ENCODE results near the gene SH3RF3.

The SH3RF3 gene

GRCh38 chr2:109196081-109196875, 67.3 kb downstream of the SH3RF3 start:
- in situ Hi-C loops (cut with HindIII; ENCODE audit: low sequenced_read_pairs), result no loop called here

GRCh38 chr2:109197491-109198418, 68.8 kb downstream of the SH3RF3 start:
- in situ Hi-C loops (cut with HindIII; ENCODE audit: low sequenced_read_pairs), result no loop called here

- in situ Hi-C loops (cut with HindIII; ENCODE audit: low sequenced_read_pairs), result no loop called here
These were observed 70.8 kb downstream of the SH3RF3 start for GRCh38 chr2:109199790-109200189.

DNA sequence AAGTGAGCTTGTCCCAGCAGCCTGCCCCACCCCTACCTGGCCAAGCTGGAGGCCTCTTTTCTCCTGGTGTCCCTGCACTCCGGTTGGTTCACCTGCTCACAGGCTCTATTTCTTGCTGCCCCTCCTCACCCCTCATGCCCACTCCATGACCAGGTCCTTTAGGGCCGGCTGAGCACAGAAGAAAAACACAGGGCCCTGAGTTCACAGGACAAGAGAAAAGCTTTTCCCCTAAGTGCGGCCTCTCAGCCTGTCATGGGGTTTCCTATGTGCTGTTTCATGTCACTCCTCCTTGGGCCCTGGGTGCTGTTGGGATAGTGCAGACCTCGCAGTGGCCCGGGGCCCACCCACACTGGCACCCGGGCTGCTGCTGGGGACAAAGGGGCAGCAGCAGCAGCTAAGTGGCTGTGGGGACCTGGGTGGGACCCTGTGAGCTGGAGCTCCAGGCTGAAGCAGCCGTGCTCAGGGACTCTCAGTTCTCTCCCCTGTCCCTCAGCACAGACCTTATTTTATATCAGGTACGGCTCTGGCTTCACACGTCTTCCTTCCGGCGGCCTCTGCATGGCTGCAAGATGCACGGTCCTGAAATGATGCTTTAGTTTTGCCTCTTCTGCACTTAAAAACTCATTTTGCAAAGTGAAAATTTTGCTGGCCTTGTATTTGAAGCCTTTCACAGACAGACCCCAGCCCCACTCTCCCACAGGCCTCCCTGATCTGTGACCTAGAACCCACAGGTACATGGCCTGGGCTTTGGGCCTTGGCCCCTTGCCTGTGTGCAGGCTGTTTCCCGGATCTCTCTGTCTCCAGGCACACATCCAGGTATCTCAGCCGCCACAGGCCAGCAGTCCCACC, 71.8 kb downstream of the SH3RF3 start:
- in situ Hi-C loops (cut with HindIII; ENCODE audit: low sequenced_read_pairs), result no loop called here

GRCh38 chr2:109201465-109202327, 72.7 kb downstream of the SH3RF3 start:
- in situ Hi-C loops (cut with HindIII; ENCODE audit: low sequenced_read_pairs), result no loop called here

DNA sequence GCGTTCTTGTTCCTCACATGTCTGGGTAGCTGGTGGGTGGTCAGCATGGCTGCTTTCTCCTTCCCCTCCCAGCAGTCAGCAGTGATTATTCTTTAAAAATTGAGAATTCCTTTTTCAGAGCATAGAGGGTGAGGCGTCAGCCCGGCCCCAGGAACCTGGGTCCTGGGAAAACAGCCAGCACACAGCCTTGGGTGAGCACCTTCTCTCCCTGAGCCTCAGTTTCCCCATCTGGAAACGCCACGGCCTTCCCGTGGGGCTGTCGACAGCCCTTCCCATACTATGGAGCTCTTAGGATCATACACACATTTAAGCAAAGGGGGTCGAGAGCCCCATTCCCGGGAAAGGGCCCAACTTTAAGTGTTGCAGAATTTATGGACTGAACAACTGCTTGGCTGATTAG, 73.5 kb downstream of the SH3RF3 start:
- in situ Hi-C loops (cut with HindIII; ENCODE audit: low sequenced_read_pairs), result no loop called here

GRCh38 chr2:109203246-109204011, 74.4 kb downstream of the SH3RF3 start:
- in situ Hi-C loops (cut with HindIII; ENCODE audit: low sequenced_read_pairs), result no loop called here

GRCh38 chr2:109204412-109204811, 75.4 kb downstream of the SH3RF3 start:
- in situ Hi-C loops (cut with HindIII; ENCODE audit: low sequenced_read_pairs), result no loop called here

DNA sequence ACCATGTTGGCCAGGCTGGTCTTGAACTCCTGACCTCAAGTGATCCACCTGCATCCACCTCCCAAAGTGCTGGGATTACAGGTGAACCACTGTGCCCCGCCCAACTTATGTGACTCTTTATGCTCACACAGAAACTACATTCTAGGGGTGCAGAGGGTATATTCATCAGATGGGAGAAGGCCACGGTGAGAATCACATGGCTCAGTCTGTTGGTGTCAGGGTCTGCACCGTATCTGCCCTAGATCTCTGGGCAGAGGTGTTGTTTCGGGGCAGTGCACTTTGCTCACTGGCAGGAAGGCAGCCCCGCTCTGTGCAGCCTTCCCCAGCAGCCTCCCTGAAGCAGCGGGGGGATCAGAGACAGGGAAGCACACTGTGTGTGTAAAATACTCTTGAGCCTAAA, 76.4 kb downstream of the SH3RF3 start:
- in situ Hi-C loops (cut with HindIII; ENCODE audit: low sequenced_read_pairs), result no loop called here

DNA sequence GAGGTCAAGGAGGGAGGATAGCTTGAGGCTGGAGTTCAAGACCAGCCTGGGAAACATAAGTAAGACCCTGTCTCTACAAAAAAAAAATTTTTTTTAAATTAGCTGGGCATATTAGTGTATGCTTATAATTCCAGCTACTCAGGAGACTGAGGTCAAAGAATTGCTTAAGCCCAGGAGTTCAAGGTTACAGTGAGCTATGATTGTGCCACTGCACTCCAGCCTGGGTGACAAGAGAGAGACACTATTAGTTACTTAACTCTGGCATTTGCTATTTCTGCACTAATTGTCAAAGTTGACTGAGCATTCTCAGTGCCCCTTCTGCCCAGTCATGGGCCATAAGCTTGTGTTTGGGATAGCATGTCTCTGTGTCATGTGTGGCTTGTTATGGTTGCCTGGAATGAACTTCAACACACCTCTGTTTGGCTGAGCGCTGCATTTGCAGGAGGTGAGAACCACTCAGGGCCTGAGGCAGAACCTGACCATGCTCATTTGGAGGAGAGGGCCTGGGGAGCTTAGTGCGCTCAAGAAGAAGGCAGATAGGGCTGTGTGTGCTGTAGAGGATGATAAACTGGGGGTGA, 77.7 kb downstream of the SH3RF3 start:
- in situ Hi-C loops (cut with HindIII; ENCODE audit: low sequenced_read_pairs), result no loop called here

DNA sequence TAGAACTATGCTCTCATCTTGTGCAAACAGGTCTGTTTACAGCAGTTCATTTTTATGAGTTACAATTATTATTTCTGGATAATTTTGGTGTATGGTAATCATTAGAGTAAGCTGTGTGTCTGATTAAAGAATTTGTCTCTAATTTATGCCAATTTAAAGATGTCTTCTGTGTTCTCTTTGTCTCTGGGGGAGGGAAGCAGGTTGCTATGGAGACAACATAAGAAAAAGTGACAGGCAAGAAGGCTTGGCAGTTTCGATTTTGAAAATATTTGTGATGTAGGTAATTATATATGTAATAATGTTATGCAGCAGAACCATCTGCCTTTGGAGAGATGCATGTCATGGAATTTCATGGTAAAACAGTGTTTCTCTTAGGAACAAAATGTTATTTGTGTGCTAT, 78.2 kb downstream of the SH3RF3 start:
- in situ Hi-C loops (cut with HindIII; ENCODE audit: low sequenced_read_pairs), result no loop called here

DNA sequence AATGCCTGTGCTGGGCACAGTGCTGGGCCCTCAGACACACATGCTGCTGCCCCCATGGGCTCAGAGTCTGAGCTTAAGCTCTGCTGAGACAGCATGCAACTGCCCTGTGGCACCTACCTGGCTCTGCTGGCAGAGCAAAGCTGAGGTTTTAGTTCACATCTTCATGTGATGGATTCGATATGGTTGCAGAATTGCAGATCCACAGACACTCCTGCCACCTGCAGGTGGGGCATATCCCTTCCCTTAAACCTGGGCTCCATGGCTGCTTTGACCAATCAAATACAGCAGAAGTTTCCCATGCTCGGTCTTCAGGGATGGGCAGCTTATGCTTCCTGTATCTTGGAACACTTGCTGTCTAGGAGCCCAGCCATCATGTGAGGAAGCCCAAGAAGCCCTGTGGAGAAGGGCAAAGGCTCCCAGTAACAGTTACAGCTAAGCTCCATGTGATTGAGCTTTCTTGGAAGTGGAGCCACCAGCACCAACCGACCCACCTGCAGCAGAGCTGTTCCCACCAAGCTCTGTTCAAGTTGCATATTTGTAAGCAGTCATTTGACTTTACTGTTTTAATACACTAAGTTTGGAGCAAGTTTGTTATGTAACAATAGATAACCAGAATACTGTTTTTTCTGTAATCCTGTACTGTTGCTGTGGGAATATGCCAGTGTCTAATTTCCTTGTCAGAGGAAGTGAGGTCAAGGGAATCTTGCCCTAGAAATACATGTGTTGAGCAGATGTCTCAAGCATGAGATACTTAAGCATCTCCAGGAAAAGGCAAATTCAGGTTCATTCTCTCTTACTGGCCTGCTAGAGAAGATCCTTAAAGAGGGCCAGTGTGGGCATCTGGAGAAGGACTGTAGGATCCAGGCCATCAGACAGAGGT, 79.3 kb downstream of the SH3RF3 start:
- in situ Hi-C loops (cut with HindIII; ENCODE audit: low sequenced_read_pairs), result no loop called here

GRCh38 chr2:109208951-109209335, 79.9 kb downstream of the SH3RF3 start:
- in situ Hi-C loops (cut with HindIII; ENCODE audit: low sequenced_read_pairs), result no loop called here

- in situ Hi-C loops (cut with HindIII; ENCODE audit: low sequenced_read_pairs), result no loop called here
These were observed 80.4 kb downstream of the SH3RF3 start for GRCh38 chr2:109209412-109209811.

- in situ Hi-C loops (cut with HindIII; ENCODE audit: low sequenced_read_pairs), result no loop called here
These were observed 80.9 kb downstream of the SH3RF3 start for GRCh38 chr2:109209941-109210340.

DNA sequence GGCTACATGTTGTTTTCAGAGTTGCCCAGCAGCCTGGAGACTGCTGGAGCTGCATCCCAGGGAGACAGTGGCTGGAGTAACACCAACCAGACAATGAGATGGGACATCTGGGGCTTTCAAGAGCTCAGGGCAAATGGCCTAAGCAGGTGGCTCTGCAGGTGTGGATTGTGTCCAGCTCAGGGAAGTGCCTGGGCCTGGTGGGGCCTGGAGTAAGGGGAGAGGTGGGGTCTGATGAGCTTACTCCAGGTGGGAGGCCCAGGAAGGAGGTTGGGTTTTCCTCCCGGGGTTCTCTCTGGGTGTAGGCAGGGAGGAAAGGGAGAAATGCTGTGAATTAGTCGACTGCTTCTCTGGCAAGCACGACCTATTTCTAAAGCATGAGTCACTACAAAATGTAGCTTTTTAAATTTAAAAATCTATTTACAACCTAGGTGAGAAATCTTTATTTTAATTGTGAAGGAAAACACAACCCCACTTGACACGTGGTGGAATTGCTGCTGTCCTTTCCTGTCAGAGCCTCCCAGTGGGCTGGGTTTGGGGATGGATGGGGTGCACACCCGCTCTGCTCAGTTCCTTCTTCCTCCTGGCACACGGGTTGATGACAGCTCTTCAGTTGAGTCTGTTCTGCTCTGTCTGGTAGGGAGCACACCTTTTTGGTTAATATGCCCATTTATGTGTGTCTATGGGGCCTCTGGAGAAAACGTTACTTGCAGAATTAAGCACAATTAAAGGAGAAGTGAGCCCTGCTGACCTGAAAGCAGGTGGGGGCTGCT, 81.6 kb downstream of the SH3RF3 start:
- in situ Hi-C loops (cut with HindIII; ENCODE audit: low sequenced_read_pairs), result no loop called here

DNA sequence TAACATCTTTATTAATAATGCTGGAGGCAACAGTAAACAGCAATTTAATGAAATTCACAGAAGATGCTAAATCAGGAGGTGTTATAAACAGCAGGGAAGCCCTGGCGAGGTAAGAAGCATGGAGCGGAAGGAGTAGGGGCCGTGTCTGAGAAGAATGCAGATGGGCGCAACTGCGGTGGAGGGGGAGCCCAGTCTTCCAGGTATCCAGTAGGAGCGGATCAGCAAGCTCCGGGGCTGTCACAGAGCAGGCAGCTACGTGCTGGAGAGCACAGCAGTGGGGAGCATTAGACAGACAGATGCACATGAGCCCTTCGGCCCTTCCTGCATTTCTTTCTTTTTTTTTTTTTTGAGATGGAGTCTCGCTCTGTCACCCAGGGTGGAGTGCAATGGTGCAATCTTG, 82.3 kb downstream of the SH3RF3 start:
- in situ Hi-C loops (cut with HindIII; ENCODE audit: low sequenced_read_pairs), result no loop called here

Measured in DLD1 (cell line).